Lower lobe of right lung (tissue), 2 donors: ENCODE measurements around the gene ZFHX3. TPM values are rescaled to one million over a fixed set of nuclear protein-coding genes. Genes with fewer than 3 reads are reported as not detected.

Experiments
- ATAC-seq, 2 donors: fragments of 200-7000 bp; cut with Tn5 transposase; one replicate each; pipeline ENCODE4 v1.9.1; 2020 to 2022; ENCODE audit warnings: mild to moderate bottlenecking in 2 of 2, moderate library complexity in 2 of 2
- DNase-seq: peaks from one replicate; pipeline ENCODE4 v3.0.0-alpha.2; 2020
- H3K27ac ChIP-seq: fragments of 200-600 bp; one replicate; pipeline ENCODE4 v1.8.0; 2022
- H3K27me3 ChIP-seq: fragments of 200-600 bp; one replicate; pipeline ENCODE4 v1.8.0; 2022; ENCODE audit warnings: low read depth
- H3K36me3 ChIP-seq: fragments of 200-600 bp; one replicate; pipeline ENCODE4 v1.8.0; 2022; ENCODE audit warnings: mild to moderate bottlenecking
- H3K4me1 ChIP-seq: fragments of 200-600 bp; one replicate; pipeline ENCODE4 v1.8.0; 2022
- H3K4me3 ChIP-seq: fragments of 200-600 bp; one replicate; pipeline ENCODE4 v1.8.0; 2022; ENCODE audit warnings: mild to moderate bottlenecking
- H3K9me3 ChIP-seq: fragments of 200-600 bp; one replicate; pipeline ENCODE4 v1.8.0; 2022
- intact Hi-C: fragments of 100-400 bp; cut with DNase I; formaldehyde crosslinking; loops from one replicate; pipeline ENCODE4 v1.11.0; 2022
- total RNA-seq: library from RNA; stranded (reverse); fragmentation: NEBNext Ultra II Directional; extraction: Animal tissue kit (Norgen Biotek cat#: 25700); gene quantifications from one replicate; pipeline ENCODE4 v1.2.1, GENCODE V29; 2021
- TF ChIP-seq, protein P1 (sequence below): fragments of 200-600 bp; IDR thresholded peaks from one replicate; pipeline ENCODE4 v1.8.0; 2022; ENCODE audit warnings: antibody characterized with exemption, mild to moderate bottlenecking
- donor health status: DM: no; HTN: yes; CAD: no; lungs with severe emphysema.

The ZFHX3 gene
- total RNA-seq, 1 donor from 2014 or later: 29.3 TPM

- TF ChIP-seq, protein P1, sequence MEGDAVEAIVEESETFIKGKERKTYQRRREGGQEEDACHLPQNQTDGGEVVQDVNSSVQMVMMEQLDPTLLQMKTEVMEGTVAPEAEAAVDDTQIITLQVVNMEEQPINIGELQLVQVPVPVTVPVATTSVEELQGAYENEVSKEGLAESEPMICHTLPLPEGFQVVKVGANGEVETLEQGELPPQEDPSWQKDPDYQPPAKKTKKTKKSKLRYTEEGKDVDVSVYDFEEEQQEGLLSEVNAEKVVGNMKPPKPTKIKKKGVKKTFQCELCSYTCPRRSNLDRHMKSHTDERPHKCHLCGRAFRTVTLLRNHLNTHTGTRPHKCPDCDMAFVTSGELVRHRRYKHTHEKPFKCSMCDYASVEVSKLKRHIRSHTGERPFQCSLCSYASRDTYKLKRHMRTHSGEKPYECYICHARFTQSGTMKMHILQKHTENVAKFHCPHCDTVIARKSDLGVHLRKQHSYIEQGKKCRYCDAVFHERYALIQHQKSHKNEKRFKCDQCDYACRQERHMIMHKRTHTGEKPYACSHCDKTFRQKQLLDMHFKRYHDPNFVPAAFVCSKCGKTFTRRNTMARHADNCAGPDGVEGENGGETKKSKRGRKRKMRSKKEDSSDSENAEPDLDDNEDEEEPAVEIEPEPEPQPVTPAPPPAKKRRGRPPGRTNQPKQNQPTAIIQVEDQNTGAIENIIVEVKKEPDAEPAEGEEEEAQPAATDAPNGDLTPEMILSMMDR: no peak
- no peaks in the 10 kb centered on the region for H3K27me3 ChIP-seq
- intact Hi-C loops: no loop called here
- H3K27ac ChIP-seq: peak overlapping the region; percentile 76
- no peaks in the 10 kb centered on the region for H3K36me3 ChIP-seq
- peak; percentile 2 to 5 for ATAC-seq
- H3K4me1 ChIP-seq: peaks cover 58% of the 10 kb centered on the region
- H3K9me3 ChIP-seq: no peaks in the 10 kb centered on the region
- no peak overlapping the region for H3K4me3 ChIP-seq
- DNase-seq: no peak
Observed at GRCh38 chr16:72932050-72932449, 115.9 kb downstream of the ZFHX3 start.

GRCh38 chr16:72930396-72930795 lies 117.5 kb downstream of the ZFHX3 start:
- ATAC-seq (no peak), DNase-seq (no peak)
- no peaks in the 10 kb centered on the region for H3K9me3 ChIP-seq
- peaks cover 62% of the 10 kb centered on the region for H3K4me1 ChIP-seq
- H3K27me3 ChIP-seq: no peaks in the 10 kb centered on the region
- no peaks in the 10 kb centered on the region for H3K36me3 ChIP-seq
- no peak overlapping the region for H3K4me3 ChIP-seq
- intact Hi-C loops: no loop called here
- TF ChIP-seq, protein P1: no peak
- H3K27ac ChIP-seq: no peak overlapping the region

GRCh38 chr16:72928090-72928981 lies 119.6 kb downstream of the ZFHX3 start:
- Histone ChIP-seq H3K9me3 (no peaks in the 10 kb centered on the region), H3K27me3 (no peaks in the 10 kb centered on the region), H3K36me3 (no peaks in the 10 kb centered on the region), H3K27ac (no peak overlapping the region), H3K4me1 (peaks cover 57% of the 10 kb centered on the region), H3K4me3 (no peak overlapping the region)
- no peak for DNase-seq
- intact Hi-C loops: no loop called here
- TF ChIP-seq, protein P1: no peak
- no peak for ATAC-seq

DNA sequence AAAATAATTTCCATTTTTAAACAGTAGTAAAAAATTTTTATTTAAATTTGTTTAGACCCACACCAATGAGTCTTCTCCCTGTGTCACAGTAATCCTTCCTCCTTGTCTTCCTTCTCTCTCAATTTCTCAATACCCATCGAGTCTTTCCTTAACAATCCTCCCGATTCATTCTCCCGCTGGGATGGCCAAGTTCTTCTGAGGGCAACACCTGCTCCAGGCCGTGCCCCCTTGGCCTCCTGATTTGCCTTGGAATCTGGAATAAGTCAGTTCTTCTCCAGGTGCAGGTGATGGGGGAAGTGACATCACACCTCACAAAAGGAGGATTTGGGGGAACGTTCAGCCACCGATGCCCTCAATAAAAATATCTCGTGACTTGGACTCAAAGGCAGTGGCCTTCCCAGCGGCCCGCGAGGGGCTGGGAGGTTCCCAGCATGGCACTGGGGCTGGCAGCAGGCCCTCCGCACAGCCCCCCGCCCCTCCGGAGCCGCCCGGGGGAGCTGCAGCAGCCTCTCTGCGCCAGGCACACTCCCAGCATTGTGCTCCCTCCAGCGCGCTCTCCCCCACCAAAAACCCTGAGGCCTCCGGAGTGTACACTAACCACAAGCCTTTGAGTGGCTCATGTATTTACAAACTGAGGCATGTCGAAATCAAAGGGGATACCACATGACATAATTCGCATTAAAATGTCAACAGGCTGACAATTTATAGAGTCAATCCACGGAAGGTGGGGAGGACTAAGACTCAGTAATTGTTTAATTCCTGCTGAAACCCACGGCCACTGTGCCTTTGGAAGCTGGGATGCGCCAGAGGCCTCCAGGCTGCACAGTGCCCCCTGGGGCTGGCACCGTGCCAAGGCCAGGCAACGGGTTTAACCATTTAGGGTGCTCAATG lies 120.5 kb downstream of the ZFHX3 start:
- Histone ChIP-seq H3K36me3 (no peaks in the 10 kb centered on the region), H3K4me1 (peaks cover 57% of the 10 kb centered on the region), H3K27ac (peak overlapping the region; percentile 59), H3K27me3 (no peaks in the 10 kb centered on the region), H3K4me3 (peak overlapping the region; percentile 28), H3K9me3 (no peaks in the 10 kb centered on the region)
- TF ChIP-seq, protein P1: no peak
- ATAC-seq: peak; percentile 85 to 86
- peak; percentile 77 for DNase-seq
- intact Hi-C loops: no loop called here

DNA sequence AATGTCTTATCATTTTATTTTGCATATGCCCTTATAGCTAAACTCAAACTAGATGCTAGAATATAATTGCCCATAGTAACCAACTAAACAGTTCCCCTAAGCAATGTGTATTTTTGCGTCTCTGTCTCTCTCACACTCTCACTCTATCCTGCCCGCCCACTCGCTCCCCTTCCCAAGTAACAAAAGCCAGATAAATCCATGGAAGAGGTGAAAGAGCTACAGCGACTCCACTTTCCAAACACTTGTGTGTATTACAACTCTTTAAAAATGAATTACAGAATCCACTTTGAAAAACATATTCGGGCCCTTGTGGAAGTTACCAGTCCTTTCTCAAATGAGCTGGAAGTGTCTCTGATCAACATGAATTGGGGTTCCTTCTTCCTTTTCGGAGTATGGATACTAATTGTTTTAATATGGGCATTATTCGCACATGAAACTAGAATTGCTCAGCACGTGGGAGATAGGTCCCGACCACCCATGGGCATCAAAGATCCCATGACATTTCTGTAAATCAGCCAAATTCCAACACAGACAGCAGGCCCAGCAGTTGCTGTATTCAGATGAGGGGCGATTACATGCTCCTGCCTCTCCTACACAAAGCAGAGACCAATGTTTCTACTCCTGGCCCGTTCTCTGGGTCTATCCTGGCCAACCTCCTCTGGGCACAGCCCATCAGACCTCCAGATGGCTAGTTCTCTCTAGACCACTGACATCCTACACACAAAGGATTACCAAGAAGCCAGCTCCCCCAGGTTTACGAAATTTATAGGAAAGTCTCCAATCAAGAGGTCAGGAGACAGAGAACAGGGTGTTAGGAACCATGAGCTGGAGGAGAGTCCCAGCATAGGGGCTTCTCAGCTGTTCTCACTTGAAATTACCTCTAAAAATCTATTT lies 121.5 kb downstream of the ZFHX3 start:
- DNase-seq (no peak), ATAC-seq (no peak)
- no peaks in the 10 kb centered on the region for H3K36me3 ChIP-seq
- no peak overlapping the region for H3K27ac ChIP-seq
- H3K9me3 ChIP-seq: no peaks in the 10 kb centered on the region
- H3K4me3 ChIP-seq: no peak overlapping the region
- H3K27me3 ChIP-seq: no peaks in the 10 kb centered on the region
- TF ChIP-seq, protein P1: no peak
- intact Hi-C loops: no loop called here
- peaks cover 58% of the 10 kb centered on the region for H3K4me1 ChIP-seq
